SU-DHL-6 (cell line): ENCODE measurements around the gene ARTN.

Source experiments
- H2AFZ ChIP-seq: fragments of 200-600 bp; sonication (generic); 2 replicates; pipeline ENCODE4 v1.6.1; 2014; ENCODE audit warnings: low read depth, mild to moderate bottlenecking, moderate library complexity, mixed read lengths, antibody characterized with exemption, low read length; ENCODE audit not compliant: severe bottlenecking
- H3F3A ChIP-seq: fragments of 200-600 bp; shearing (Covaris generic); 2 replicates; pipeline ENCODE4 v1.6.0; 2016; ENCODE audit warnings: antibody characterized with exemption, mild to moderate bottlenecking; ENCODE audit not compliant: insufficient read depth
- H3K27ac ChIP-seq: fragments of 200-600 bp; sonication (generic); 2 replicates; pipeline ENCODE4 v1.5.1; 2016; ENCODE audit warnings: low read depth, mild to moderate bottlenecking, low read length, moderate library complexity, mixed read lengths
- H3K27me3 ChIP-seq: fragments of 200-600 bp; sonication (generic), shearing (Covaris generic); 2 replicates; pipeline ENCODE4 v1.6.0; 2014; ENCODE audit warnings: mild to moderate bottlenecking, low read length
- H3K36me3 ChIP-seq: fragments of 200-600 bp; sonication (generic); 2 replicates; pipeline ENCODE4 v1.6.1; 2014; ENCODE audit warnings: mild to moderate bottlenecking, low read length, mixed read lengths
- H3K4me2 ChIP-seq: fragments of 300-600, 200-600 bp; shearing (Covaris generic), sonication (generic); 2 replicates; pipeline ENCODE4 v1.6.0; 2014; ENCODE audit warnings: low read length, low read depth, mild to moderate bottlenecking; ENCODE audit not compliant: poor library complexity, severe bottlenecking
- H3K4me3 ChIP-seq: fragments of 200-600 bp; sonication (generic); 2 replicates; pipeline ENCODE4 v1.5.1; 2014; ENCODE audit warnings: antibody characterized with exemption, low read length, mild to moderate bottlenecking, mixed read lengths; ENCODE audit not compliant: insufficient read depth, poor library complexity, severe bottlenecking
- H3K79me2 ChIP-seq: fragments of 200-600 bp; sonication (generic); 2 replicates; pipeline ENCODE4 v1.6.1; 2014; ENCODE audit warnings: mild to moderate bottlenecking, low read length, moderate library complexity; ENCODE audit not compliant: insufficient read depth
- H3K9ac ChIP-seq: fragments of 200-600 bp; sonication (generic); 2 replicates; pipeline ENCODE4 v1.7.0; 2014; ENCODE audit warnings: mild to moderate bottlenecking, low read length
- H3K9me2 ChIP-seq: fragments of 200-600 bp; sonication (generic); replicated peaks from 2 replicates; pipeline ENCODE4 v1.6.1; 2014; ENCODE audit warnings: low read length; ENCODE audit not compliant: insufficient read depth
- H3K9me3 ChIP-seq: fragments of 200-600 bp; sonication (generic); 2 replicates; pipeline ENCODE4 v1.6.1; 2014; ENCODE audit warnings: low read length, mixed read lengths; ENCODE audit not compliant: insufficient read depth
- H4K20me1 ChIP-seq: fragments of 200-600 bp; sonication (generic); 2 replicates; pipeline ENCODE4 v1.6.1; 2014; ENCODE audit warnings: low read depth, mild to moderate bottlenecking, antibody characterized with exemption, low read length, moderate library complexity, mixed read lengths
- CTCF ChIP-seq: fragments of 200-600 bp; sonication (generic); IDR thresholded peaks from one replicate; pipeline ENCODE4 v1.5.1; 2017; ENCODE audit warnings: antibody characterized with exemption, mild to moderate bottlenecking, low read length, moderate library complexity; ENCODE audit not compliant: insufficient read depth, poor library complexity, severe bottlenecking
- EZH2phosphoT487 ChIP-seq: fragments of 200-600 bp; sonication (generic), shearing (Covaris generic); conservative IDR thresholded peaks from 2 replicates; pipeline ENCODE4 v1.6.1; 2018; ENCODE audit warnings: mild to moderate bottlenecking, antibody characterized with exemption, low read length, moderate library complexity, mixed read lengths

ARTN gene

GRCh38 chr1:43986712-43987111 lies 53.1 kb downstream of the ARTN start:
- TF ChIP-seq CTCF: no peak
- no peak for TF ChIP-seq EZH2phosphoT487
- peaks cover 10% of the 10 kb centered on the region; the same call in 1 of the 2 replicates for H3F3A ChIP-seq
- no peak overlapping the region for H3K4me2 ChIP-seq
- H3K27me3 ChIP-seq: no peaks in the 10 kb centered on the region
- H2AFZ ChIP-seq: no peak overlapping the region
- no peaks in the 10 kb centered on the region for H3K36me3 ChIP-seq
- H4K20me1 ChIP-seq: no peaks in the 10 kb centered on the region
- no peak overlapping the region for H3K9ac ChIP-seq
- H3K9me2 ChIP-seq: no peaks in the 10 kb centered on the region
- no peak overlapping the region for H3K4me3 ChIP-seq
- no peaks in the 10 kb centered on the region for H3K9me3 ChIP-seq
- H3K27ac ChIP-seq: no peak overlapping the region
- H3K79me2 ChIP-seq: no peaks in the 10 kb centered on the region; the same call in 1 of the 2 replicates
